Measurements from ENCODE around the gene CCSER2.

Gene CCSER2

DNA sequence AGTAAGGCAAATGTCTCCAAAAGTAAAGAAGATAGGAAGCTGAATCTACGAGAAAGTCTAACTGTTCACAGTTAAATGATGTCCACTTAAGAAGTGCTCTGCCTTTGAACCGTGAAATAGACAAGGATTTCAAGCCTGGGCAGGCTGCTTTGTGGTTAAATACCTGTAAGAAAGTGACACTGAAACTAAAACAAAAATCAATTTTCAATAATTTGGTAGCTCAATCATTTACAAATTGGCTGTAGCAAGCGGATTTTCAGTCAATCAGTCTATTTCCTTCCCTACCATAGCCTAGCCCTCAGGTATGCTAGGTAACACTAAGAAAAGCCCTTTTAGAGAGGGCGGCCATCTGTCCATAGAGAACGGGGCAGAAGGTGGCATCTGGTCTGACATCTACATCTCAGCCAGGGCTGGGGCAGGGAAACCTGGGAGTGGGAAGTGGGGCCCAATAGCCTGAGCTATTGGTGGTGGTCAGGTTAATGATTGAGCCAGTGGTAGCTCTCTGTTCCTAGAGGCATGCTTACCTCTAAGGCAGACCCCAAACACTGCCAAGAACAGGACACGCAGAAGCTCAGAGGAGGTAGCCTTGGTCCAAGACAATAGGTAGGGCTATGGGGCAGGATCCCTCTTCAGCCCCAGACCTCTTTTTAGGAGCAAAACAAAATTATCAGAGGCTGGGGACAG, 223.2 kb downstream of the CCSER2 start:
- DNase-seq, result no peak

DNA sequence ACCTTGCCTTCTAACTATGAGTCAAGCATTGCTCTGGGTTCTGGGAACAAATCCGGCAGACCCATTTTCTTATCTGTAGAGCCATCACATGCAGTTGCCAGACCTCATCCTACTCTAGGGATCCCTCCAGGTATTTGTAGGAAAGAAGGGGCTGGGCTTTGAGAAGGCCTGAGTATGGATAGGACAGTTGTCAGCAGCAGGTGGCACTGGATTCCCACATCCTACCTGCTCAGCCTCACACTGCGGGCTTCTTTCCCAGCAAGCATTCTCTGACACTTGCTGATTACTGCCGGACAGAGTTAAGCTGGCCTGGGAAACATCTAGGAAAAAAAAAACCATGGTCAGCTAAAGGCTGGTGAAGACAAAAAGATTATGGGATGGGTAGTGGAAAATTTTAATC, 224.1 kb downstream of the CCSER2 start:
- no peak for DNase-seq

DNA sequence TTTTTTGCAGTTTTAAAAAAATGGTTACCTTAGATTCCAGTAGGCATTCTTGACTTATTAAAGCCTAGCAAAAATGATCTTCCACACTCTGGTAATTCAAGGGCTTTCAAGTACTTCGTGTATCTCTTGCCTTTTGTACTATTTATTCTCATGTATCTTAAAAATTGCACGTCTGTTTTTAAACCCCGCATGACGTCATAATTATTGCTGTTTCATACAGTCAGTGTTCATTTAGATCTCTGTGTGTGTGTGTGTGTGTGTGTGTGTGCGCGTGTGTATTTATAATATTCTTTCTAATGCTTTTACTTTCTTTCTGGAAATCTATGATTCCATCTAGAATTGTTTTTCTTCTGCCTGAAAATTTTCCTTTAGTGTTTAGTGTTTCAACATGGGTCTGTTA, 234.2 kb downstream of the CCSER2 start:
- DNase-seq, result no peak

DNA sequence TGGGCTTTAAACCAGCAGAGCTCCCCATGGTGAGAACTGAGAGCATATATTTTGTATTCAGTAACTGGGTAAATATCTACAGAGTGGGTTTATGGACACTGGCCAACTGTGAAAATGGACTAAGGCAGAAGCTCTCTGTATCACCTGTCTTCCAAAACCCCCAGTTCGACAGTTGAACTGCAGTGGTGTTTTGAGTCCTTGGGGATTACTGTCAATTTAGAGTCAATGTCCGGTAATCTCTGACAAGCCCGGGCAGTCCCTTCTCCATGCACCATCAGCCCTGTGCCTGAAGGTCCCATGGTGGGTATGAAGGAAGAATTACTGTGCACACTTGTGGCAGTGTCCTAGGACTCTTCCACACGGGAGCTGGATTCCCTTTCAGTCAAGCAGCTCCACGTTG, 235.0 kb downstream of the CCSER2 start:
- no peak for DNase-seq

DNA sequence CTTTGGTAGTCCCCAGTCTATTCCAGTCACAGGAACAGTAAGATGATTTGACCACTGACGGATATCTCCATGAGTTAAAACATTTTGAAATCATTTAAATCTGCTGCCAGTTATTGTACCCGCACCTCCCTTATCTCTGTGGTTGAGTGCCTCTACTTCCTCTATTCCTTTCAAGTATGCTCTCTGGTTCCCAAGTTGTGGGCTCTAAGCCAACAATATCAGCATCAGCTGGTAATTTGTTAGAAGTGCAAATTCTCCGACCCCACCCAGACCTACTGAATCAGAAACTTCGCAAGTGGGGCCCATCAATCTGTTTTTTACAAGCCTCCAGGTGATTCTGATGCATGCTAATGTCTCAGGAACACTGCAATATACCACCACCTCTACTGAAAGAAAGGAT, 235.5 kb downstream of the CCSER2 start:
- DNase-seq, result no peak

DNA sequence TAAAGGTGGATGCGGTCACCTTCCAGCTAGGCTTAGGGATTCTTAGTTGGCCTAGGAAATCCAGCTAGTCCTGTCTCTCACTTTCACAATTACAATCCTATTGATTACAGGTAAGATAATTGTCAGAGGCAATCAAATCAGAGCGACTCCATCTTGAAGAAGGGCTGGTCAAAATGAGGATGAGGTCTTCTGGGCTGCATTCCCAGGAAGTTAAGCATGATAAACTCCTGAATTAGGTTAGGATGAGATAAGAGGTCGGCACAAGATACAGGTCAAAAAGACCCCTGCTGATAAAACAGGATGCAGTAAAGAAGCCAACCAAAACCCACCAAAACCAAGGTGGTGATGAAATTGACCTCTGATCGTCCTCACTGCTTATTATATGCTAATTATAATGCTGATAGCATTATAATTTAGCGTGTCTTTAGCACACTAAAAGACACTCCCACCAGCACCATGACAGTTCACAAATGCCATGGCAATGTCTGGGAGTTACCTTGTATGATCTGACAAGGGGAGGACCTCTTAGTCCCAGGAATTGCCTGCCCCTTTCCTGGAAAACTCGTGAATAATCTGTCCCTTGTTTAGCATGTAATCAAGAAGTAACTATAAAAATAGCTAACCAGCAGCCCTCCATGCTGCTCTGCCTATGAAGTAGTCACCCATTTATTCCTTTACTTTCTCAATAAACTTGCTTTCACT, 237.6 kb downstream of the CCSER2 start:
- DNase-seq, result no peak

DNA sequence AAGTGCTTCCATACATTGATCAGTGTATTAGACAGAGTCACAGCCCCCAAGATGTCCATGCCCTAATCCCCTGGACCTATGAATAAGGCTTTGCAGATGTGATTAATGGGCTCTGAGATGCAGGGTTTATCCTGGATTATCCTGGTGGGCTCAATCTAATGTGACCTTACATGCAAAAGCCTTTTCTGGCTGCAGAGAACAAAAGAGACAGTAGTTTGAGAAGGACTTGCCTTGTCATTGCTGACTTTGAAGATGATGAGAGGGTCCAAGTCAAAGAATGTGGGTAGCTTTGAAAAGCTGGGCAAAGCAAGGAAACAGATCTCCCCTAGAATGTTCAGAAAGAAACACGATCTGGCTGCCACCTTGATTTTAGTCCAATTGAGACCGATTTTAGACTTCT, 238.7 kb downstream of the CCSER2 start:
- DNase-seq, result no peak
